NCI-H2196 (cell line): ENCODE results near the gene FLT1.
A peak's percentile ranks its signal among the peaks of the same experiment; 100 is the strongest.

Source experiments
- DNase-seq: peaks from one replicate; lab custom pipeline; 2025; ENCODE audit not compliant: unreplicated experiment; lab: John Stamatoyannopoulos, UW

Gene FLT1

GRCh38 chr13:28324181-28324789 is 170.6 kb downstream of the FLT1 start:
- peak; percentile 25 for DNase-seq

GRCh38 chr13:28322256-28322905 is 172.5 kb downstream of the FLT1 start:
- no peak for DNase-seq

GRCh38 chr13:28321756-28322155 is 173.2 kb downstream of the FLT1 start:
- DNase-seq: no peak

GRCh38 chr13:28320884-28321574 is 173.9 kb downstream of the FLT1 start:
- DNase-seq: no peak

- no peak for DNase-seq
Measured at GRCh38 chr13:28320209-28320608, 174.7 kb downstream of the FLT1 start.

GRCh38 chr13:28319528-28319927 is 175.4 kb downstream of the FLT1 start:
- no peak for DNase-seq

- DNase-seq: no peak
Measured at GRCh38 chr13:28318496-28318895, 176.4 kb downstream of the FLT1 start.

- DNase-seq: no peak
Measured at GRCh38 chr13:28316836-28317235, 178.1 kb downstream of the FLT1 start.

- no peak for DNase-seq
Measured at GRCh38 chr13:28316129-28316528, 178.8 kb downstream of the FLT1 start.

- DNase-seq: no peak
Measured at GRCh38 chr13:28314879-28315278, 180.0 kb downstream of the FLT1 start.

- no peak for DNase-seq
Measured at GRCh38 chr13:28313579-28313978, 181.3 kb downstream of the FLT1 start.

- no peak for DNase-seq
Measured at GRCh38 chr13:28306325-28306724, 188.6 kb downstream of the FLT1 start.

GRCh38 chr13:28301839-28302238 is 193.1 kb downstream of the FLT1 start:
- DNase-seq: no peak

GRCh38 chr13:28299916-28300315 is 195.0 kb downstream of the FLT1 start:
- no peak for DNase-seq

GRCh38 chr13:28297341-28297740 is 197.6 kb downstream of the FLT1 start:
- no peak for DNase-seq

GRCh38 chr13:28286263-28286662 is 208.7 kb downstream of the FLT1 start:
- DNase-seq: no peak

- no peak for DNase-seq
Measured at GRCh38 chr13:28283600-28283999, 211.3 kb downstream of the FLT1 start.

- DNase-seq: no peak
Measured at GRCh38 chr13:28282451-28282850, 212.5 kb downstream of the FLT1 start.

GRCh38 chr13:28273919-28274318 is 221.0 kb downstream of the FLT1 start:
- DNase-seq: no peak

- no peak for DNase-seq
Measured at GRCh38 chr13:28271056-28271840, 223.7 kb downstream of the FLT1 start.

- no peak for DNase-seq
Measured at GRCh38 chr13:28268800-28269223, 226.1 kb downstream of the FLT1 start.

- DNase-seq: no peak
Measured at GRCh38 chr13:28267497-28267896, 227.4 kb downstream of the FLT1 start.
